GM10248 (cell line): ENCODE measurements around the gene TRRAP.

Source experiments
- CTCF ChIA-PET: fragments of 300-600 bp; sonication (Branson Sonifier 250); formaldehyde crosslinking; extraction: SDS; loops from one replicate; lab custom pipeline; 2021; ENCODE audit warnings: antibody characterized with exemption; lab: Yijun Ruan, JAX
- POLR2A ChIA-PET: fragments of 350-650 bp; sonication (Branson Sonifier 250); formaldehyde crosslinking; extraction: SDS; loops from one replicate; lab custom pipeline; 2020; ENCODE audit warnings: antibody characterized with exemption; lab: Yijun Ruan, JAX
- DNase-seq: peaks from one replicate; pipeline ENCODE4 v3.0.0; 2012; ENCODE audit errors: extremely low spot score
- CTCF ChIP-seq: IDR thresholded peaks from 2 replicates; pipeline ENCODE4 v1.5.1; 2012; ENCODE audit warnings: mild to moderate bottlenecking, low read depth; ENCODE audit errors: extremely low read depth, missing control alignments, control extremely low read depth

TRRAP gene

DNA sequence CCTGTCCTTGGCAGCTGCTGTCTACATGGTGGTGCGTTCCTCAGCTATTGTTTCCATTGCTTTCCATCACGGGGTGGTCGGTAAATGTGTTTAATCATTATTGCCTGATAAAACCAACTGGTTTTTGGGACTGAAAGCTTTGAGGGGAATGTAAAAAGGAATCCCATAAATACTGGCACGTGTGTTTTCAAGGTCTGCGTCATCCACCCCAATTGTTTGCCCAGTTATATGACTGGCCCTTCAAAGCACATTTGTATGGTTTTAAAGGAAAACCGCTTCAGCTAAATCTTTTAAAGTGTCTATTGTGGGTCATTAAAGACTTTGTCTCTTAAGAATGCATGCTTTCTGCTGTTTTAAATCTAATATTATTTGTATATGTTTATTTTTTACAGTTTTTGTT, 65.0 kb downstream of the TRRAP start:
- ChIA-PET CTCF (no interaction called here), POLR2A (no interaction called here)
- DNase-seq: no peak
- TF ChIP-seq CTCF: no peak

- DNase-seq: no peak
- no peak for TF ChIP-seq CTCF
- POLR2A ChIA-PET: no interaction called here
- CTCF ChIA-PET: interaction anchor here (0.8 to 1.6 kb wide), 4 partner anchors 9 to 18 kb away, joined by 3 to 9 read pairs (median 4); no protein-coding TSS in a partner anchor
These were observed 66.1 kb downstream of the TRRAP start for GRCh38 chr7:98944386-98944785.

DNA sequence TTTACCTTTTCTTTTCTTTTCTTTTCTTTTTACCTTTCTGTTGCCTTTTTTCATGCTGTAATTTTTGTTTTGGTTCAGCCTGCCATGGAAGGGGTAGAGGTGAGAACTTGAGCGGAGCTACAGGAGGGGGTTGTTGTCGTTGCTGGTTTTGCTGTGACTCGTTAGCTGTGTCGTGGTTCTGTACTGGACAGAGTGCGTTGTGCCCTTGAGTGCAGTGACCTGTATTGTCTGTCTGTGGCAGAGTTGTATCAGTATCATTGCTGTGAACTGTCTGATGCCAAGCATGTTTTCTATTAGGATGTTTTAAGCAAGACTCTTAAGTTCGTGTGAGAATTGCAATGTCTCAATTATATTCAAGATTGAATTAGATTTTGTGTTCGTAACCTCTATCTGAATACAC, 67.5 kb downstream of the TRRAP start:
- ChIA-PET POLR2A (no interaction called here), CTCF (no interaction called here)
- DNase-seq: no peak
- TF ChIP-seq CTCF: no peak

DNA sequence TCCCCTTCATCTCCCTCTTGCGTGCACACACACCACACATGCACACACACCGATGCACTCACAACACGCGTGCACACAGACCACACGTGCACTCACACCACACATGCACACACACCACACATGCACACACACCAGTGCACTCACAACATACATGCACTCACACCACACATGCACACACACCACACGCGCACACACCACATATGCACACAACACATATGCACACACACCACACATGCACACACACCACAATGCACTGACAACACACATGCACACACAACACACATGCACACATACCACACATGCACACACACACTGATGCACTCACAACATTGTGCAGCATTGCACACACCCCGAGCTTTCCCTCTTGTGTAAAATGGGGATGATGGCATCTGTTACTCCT, 68.1 kb downstream of the TRRAP start:
- ChIA-PET POLR2A (no interaction called here), CTCF (no interaction called here)
- no peak for TF ChIP-seq CTCF
- no peak for DNase-seq

GRCh38 chr7:98949336-98950044, 71.2 kb downstream of the TRRAP start:
- ChIA-PET POLR2A (no interaction called here), CTCF (interaction anchor here (1.1 to 1.6 kb wide), 4 partner anchors 9 to 91 kb away, joined by 3 to 4 read pairs (median 3); no protein-coding TSS in a partner anchor)
- TF ChIP-seq CTCF: no peak
- no peak for DNase-seq

- ChIA-PET CTCF (no interaction called here), POLR2A (no interaction called here)
- TF ChIP-seq CTCF: no peak
- no peak for DNase-seq
These were observed 77.7 kb downstream of the TRRAP start for GRCh38 chr7:98955992-98956391.
